Endothelial cell of hepatic sinusoid (primary cell): ENCODE measurements around the gene TMBIM4.
"Not testable (repeated sequence)": the region's sequence is repeated elsewhere in the genome, so short reads cannot be mapped to it uniquely, and the experiment has no call there.

Experiments used
- in situ Hi-C: cut with HindIII; loops from 2 replicates; pipeline ENCODE4 v1.10.0; 2017; ENCODE audit warnings: low sequenced_read_pairs

TMBIM4 gene

GRCh38 chr12:66187036-66187435, 17.2 kb upstream of the TMBIM4 start:
- in situ Hi-C loops = no loop called here

GRCh38 chr12:66184822-66185221, 15.0 kb upstream of the TMBIM4 start:
- in situ Hi-C loops = not testable (repeated sequence)

- in situ Hi-C loops = no loop called here
These were observed 13.2 kb upstream of the TMBIM4 start for GRCh38 chr12:66182956-66183355.

- in situ Hi-C loops = loop anchor here (5.0 kb wide), 1 partner anchor 61 kb away; no protein-coding TSS in a partner anchor
These were observed 6.5 kb upstream of the TMBIM4 start for GRCh38 chr12:66176105-66176900.

- in situ Hi-C loops = loop anchor here (5.0 kb wide), 1 partner anchor 63 kb away; no protein-coding TSS in a partner anchor
These were observed 4.9 kb upstream of the TMBIM4 start for GRCh38 chr12:66174391-66175325.

GRCh38 chr12:66170606-66171005, 810 bp upstream of the TMBIM4 start:
- in situ Hi-C loops = no loop called here

- in situ Hi-C loops = no loop called here
These were observed 1.4 kb downstream of the TMBIM4 start for GRCh38 chr12:66168410-66168809.

GRCh38 chr12:66166561-66166960, 3.2 kb downstream of the TMBIM4 start:
- in situ Hi-C loops = no loop called here

- in situ Hi-C loops = no loop called here
These were observed 4.7 kb downstream of the TMBIM4 start for GRCh38 chr12:66165141-66165540.

GRCh38 chr12:66164349-66164821, 5.4 kb downstream of the TMBIM4 start:
- in situ Hi-C loops = no loop called here

GRCh38 chr12:66163289-66163688, 6.5 kb downstream of the TMBIM4 start:
- in situ Hi-C loops = no loop called here

GRCh38 chr12:66162701-66163100, 7.1 kb downstream of the TMBIM4 start:
- in situ Hi-C loops = no loop called here

- in situ Hi-C loops = no loop called here
These were observed 9.1 kb downstream of the TMBIM4 start for GRCh38 chr12:66160704-66161103.

GRCh38 chr12:66159123-66159522, 10.7 kb downstream of the TMBIM4 start:
- in situ Hi-C loops = no loop called here

GRCh38 chr12:66156654-66157053, 13.1 kb downstream of the TMBIM4 start:
- in situ Hi-C loops = no loop called here

GRCh38 chr12:66154776-66155175, 15.0 kb downstream of the TMBIM4 start:
- in situ Hi-C loops = no loop called here

GRCh38 chr12:66152732-66153131, 17.1 kb downstream of the TMBIM4 start:
- in situ Hi-C loops = no loop called here

- in situ Hi-C loops = no loop called here
These were observed 19.9 kb downstream of the TMBIM4 start for GRCh38 chr12:66149702-66150398.

GRCh38 chr12:66144791-66145754, 24.7 kb downstream of the TMBIM4 start:
- in situ Hi-C loops = no loop called here

- in situ Hi-C loops = no loop called here
These were observed 25.9 kb downstream of the TMBIM4 start for GRCh38 chr12:66143868-66144267.
